HEK293 (cell line): ENCODE data around the gene RPRM.

Experiments
- CTCF ChIA-PET: fragments of 350-600 bp; formaldehyde crosslinking; extraction: SDS; loops from one replicate; lab custom pipeline; 2021; ENCODE audit warnings: antibody characterized with exemption; lab: Yijun Ruan, JAX
- POLR2A ChIA-PET: fragments of 300-600 bp; formaldehyde crosslinking; extraction: SDS; loops from one replicate; lab custom pipeline; 2020; ENCODE audit warnings: antibody characterized with exemption, inconsistent platforms; lab: Yijun Ruan, JAX
- H3K27ac ChIP-seq: fragments of 200-500 bp; sonication (Bioruptor generic); 2 replicates; pipeline ENCODE4 v1.5.1; 2014; ENCODE audit warnings: low read depth, low read length, control low read depth, inconsistent platforms; ENCODE audit errors: extremely low read depth
- H3K36me3 ChIP-seq, 2 experiments: fragments of 200-500 bp in 1 of 2; sonication (Bioruptor generic) in 1 of 2; 1 replicate in 1 of 2; 2 replicates in 1 of 2; pipeline ENCODE4 v1.5.1; 2014 to 2017; ENCODE audit warnings: inconsistent platforms in 2 of 2, low read length in 2 of 2; ENCODE audit not compliant: control insufficient read depth in 2 of 2, insufficient read depth in 1 of 2
- H3K4me1 ChIP-seq: fragments of 200-500 bp; sonication (Bioruptor generic); 2 replicates; pipeline ENCODE4 v1.5.1; 2014; ENCODE audit warnings: mild to moderate bottlenecking, low read length, inconsistent platforms; ENCODE audit not compliant: control insufficient read depth, insufficient read depth
- H3K4me3 ChIP-seq: 2 replicates; pipeline ENCODE4 v1.5.1; 2011; ENCODE audit warnings: low read depth, mild to moderate bottlenecking, control low read depth, low read length, moderate library complexity
- H3K9me3 ChIP-seq: fragments of 200-500 bp; sonication (Bioruptor generic); 2 replicates; pipeline ENCODE4 v1.5.1; 2014; ENCODE audit warnings: low read depth, low read length, inconsistent platforms; ENCODE audit not compliant: control insufficient read depth, insufficient read depth
- SALL2 ChIP-seq: fragments of 450-650 bp; formaldehyde crosslinking; IDR thresholded peaks from 2 replicates; pipeline ENCODE4 v1.5.0; 2017; ENCODE audit warnings: missing biosample characterization, mild to moderate bottlenecking, missing genetic modification characterization, borderline replicate concordance
- SP2 ChIP-seq: fragments of 450-650 bp; formaldehyde crosslinking; IDR thresholded peaks from 2 replicates; pipeline ENCODE4 v1.5.1; 2016; ENCODE audit warnings: missing biosample characterization, missing genetic modification characterization
- SP3 ChIP-seq: fragments of 450-650 bp; formaldehyde crosslinking; IDR thresholded peaks from 2 replicates; pipeline ENCODE4 v1.5.1; 2016; ENCODE audit warnings: missing biosample characterization, missing genetic modification characterization
- ZBTB20 ChIP-seq: fragments of 450-650 bp; formaldehyde crosslinking; IDR thresholded peaks from 2 replicates; pipeline ENCODE4 v1.5.1; 2016; ENCODE audit warnings: missing biosample characterization, missing genetic modification characterization
- ZBTB7A ChIP-seq: fragments of 450-650 bp; formaldehyde crosslinking; IDR thresholded peaks from 2 replicates; pipeline ENCODE4 v1.5.1; 2016; ENCODE audit warnings: low read depth, missing biosample characterization, missing genetic modification characterization
- ZNF138 ChIP-seq: fragments of 450-650 bp; formaldehyde crosslinking; IDR thresholded peaks from 2 replicates; pipeline ENCODE4 v1.5.1; 2016; ENCODE audit warnings: missing biosample characterization, missing genetic modification characterization, borderline replicate concordance
- ZNF211 ChIP-seq: fragments of 450-650 bp; formaldehyde crosslinking; IDR thresholded peaks from 2 replicates; pipeline ENCODE4 v1.5.1; 2016; ENCODE audit warnings: low read depth, missing biosample characterization, missing genetic modification characterization
- ZNF24 ChIP-seq: fragments of 450-650 bp; formaldehyde crosslinking; IDR thresholded peaks from 2 replicates; pipeline ENCODE4 v1.5.1; 2016; ENCODE audit warnings: missing biosample characterization, missing genetic modification characterization
- ZNF530 ChIP-seq: fragments of 450-650 bp; formaldehyde crosslinking; IDR thresholded peaks from 2 replicates; pipeline ENCODE4 v1.5.1; 2016; ENCODE audit warnings: low read depth, missing biosample characterization, missing genetic modification characterization
- ZNF548 ChIP-seq: fragments of 450-650 bp; formaldehyde crosslinking; IDR thresholded peaks from 2 replicates; pipeline ENCODE4 v1.5.1; 2016; ENCODE audit warnings: missing biosample characterization, missing genetic modification characterization
- ZNF549 ChIP-seq: fragments of 450-650 bp; IDR thresholded peaks from 2 replicates; pipeline ENCODE4 v1.5.1; 2018; ENCODE audit warnings: missing biosample characterization, missing genetic modification characterization, mild to moderate bottlenecking, inconsistent platforms, moderate library complexity
- ZNF561 ChIP-seq: fragments of 450-650 bp; IDR thresholded peaks from 2 replicates; pipeline ENCODE4 v1.5.1; 2018; ENCODE audit warnings: missing biosample characterization, missing genetic modification characterization, borderline replicate concordance
- ZNF623 ChIP-seq: fragments of 450-650 bp; formaldehyde crosslinking; IDR thresholded peaks from 2 replicates; pipeline ENCODE4 v1.5.1; 2016; ENCODE audit warnings: missing biosample characterization, missing genetic modification characterization
- ZXDB ChIP-seq: fragments of 450-650 bp; formaldehyde crosslinking; IDR thresholded peaks from 2 replicates; pipeline ENCODE4 v1.5.1; 2016; ENCODE audit warnings: missing biosample characterization, missing genetic modification characterization
- TF ChIP-seq, protein P1 (sequence below): fragments of 450-650 bp; formaldehyde crosslinking; IDR thresholded peaks from 2 replicates; pipeline ENCODE4; 2016; ENCODE audit warnings: missing biosample characterization, missing genetic modification characterization
- TF ChIP-seq, protein P2 (sequence below): fragments of 450-650 bp; formaldehyde crosslinking; IDR thresholded peaks from 2 replicates; pipeline ENCODE4 v1.5.1; 2016; ENCODE audit warnings: missing biosample characterization, missing genetic modification characterization
- TF ChIP-seq, protein P3 (sequence below): fragments of 450-650 bp; IDR thresholded peaks from 2 replicates; pipeline ENCODE4 v1.5.1; 2018; ENCODE audit warnings: missing biosample characterization, mild to moderate bottlenecking, missing genetic modification characterization
- TF ChIP-seq, protein P4 (sequence below): fragments of 450-650 bp; formaldehyde crosslinking; conservative IDR thresholded peaks from 2 replicates; pipeline ENCODE4 v1.5.1; 2016; ENCODE audit warnings: low read depth, missing biosample characterization, missing genetic modification characterization
- TF ChIP-seq, protein P5 (sequence below): fragments of 450-650 bp; formaldehyde crosslinking; IDR thresholded peaks from 2 replicates; pipeline ENCODE4 v1.5.1; 2017; ENCODE audit warnings: missing biosample characterization, missing genetic modification characterization

The RPRM gene

DNA sequence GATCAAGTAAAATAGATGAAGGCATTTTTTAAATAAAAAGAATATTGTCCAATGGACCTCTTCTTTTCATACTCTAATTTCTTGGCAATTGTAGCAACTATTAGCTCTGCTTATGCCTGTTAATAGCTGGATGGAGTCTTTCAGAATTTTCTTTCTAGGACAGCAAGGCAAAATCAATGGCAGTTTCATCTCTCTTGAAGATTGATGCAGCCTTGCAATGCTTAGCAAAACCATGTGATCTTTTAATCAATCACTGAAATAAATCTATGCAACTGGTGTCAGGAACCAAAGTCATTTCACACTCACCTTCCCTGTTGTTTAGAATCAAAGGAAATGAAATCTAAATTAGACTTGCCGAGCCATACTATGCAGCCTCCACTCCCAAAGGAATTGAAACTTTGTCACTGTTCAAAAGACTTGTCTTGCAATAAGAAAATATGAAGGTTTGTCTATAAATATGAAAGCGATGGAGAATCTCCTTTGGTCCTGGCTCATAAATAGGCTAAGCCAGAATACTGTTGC lies 16.2 kb downstream of the RPRM start:
- H3K9me3 ChIP-seq: no peaks in the 10 kb centered on the region
- CTCF ChIA-PET: interaction anchor here (0.6 to 1.5 kb wide), 3 partner anchors 15 to 609 kb away, joined by 3 to 4 read pairs (median 4); partner anchors contain the start of gene RPRM
- POLR2A ChIA-PET: no interaction called here
- TF ChIP-seq ZNF24 (tag by site-specific recombination): no peak
- no peak for TF ChIP-seq ZNF548 (tag by site-specific recombination)
- TF ChIP-seq, protein P1, sequence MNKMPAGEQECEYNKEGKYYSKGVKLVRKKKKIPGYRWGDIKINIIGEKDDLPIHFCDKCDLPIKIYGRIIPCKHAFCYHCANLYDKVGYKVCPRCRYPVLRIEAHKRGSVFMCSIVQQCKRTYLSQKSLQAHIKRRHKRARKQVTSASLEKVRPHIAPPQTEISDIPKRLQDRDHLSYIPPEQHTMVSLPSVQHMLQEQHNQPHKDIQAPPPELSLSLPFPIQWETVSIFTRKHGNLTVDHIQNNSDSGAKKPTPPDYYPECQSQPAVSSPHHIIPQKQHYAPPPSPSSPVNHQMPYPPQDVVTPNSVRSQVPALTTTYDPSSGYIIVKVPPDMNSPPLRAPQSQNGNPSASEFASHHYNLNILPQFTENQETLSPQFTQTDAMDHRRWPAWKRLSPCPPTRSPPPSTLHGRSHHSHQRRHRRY (tag by site-specific recombination): no peak
- no peak overlapping the region for H3K4me3 ChIP-seq
- H3K4me1 ChIP-seq: peaks cover 13% of the 10 kb centered on the region
- no peaks in the 10 kb centered on the region for H3K36me3 ChIP-seq
- H3K27ac ChIP-seq: no peak overlapping the region

DNA sequence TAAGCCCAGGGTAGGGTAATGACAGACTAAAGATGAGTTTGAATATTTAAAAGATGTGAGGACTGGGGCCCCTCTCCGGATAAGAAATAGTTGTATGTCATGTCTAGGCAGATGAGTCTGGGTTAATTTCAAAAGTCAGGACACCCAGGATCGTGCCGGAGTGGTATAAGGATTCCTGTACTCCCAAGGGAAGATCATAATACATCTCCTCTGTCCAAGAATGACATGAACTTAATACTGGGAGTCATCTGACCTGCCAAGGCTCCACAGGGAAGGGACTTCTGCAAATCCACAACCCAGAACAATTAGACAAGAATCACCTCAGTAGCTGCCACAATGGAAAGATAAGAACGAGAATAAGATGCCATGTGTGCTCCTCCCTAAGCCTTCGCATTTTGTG lies 17.1 kb downstream of the RPRM start:
- ChIA-PET CTCF (interaction anchor here (0.7 to 1.5 kb wide), 2 partner anchors 15 to 17 kb away, joined by 3 to 4 read pairs; partner anchors contain the start of gene RPRM), POLR2A (no interaction called here)

More for the DNA sequence above, 17.1 kb downstream of the RPRM start:
- no peaks in the 10 kb centered on the region for H3K36me3 ChIP-seq
- peaks cover 13% of the 10 kb centered on the region for H3K4me1 ChIP-seq
- H3K9me3 ChIP-seq: no peaks in the 10 kb centered on the region
- no peak for TF ChIP-seq SP2 (tag by site-specific recombination)
- TF ChIP-seq ZBTB7A: no peak
- TF ChIP-seq SP3 (tag by site-specific recombination): no peak
- TF ChIP-seq, protein P2, sequence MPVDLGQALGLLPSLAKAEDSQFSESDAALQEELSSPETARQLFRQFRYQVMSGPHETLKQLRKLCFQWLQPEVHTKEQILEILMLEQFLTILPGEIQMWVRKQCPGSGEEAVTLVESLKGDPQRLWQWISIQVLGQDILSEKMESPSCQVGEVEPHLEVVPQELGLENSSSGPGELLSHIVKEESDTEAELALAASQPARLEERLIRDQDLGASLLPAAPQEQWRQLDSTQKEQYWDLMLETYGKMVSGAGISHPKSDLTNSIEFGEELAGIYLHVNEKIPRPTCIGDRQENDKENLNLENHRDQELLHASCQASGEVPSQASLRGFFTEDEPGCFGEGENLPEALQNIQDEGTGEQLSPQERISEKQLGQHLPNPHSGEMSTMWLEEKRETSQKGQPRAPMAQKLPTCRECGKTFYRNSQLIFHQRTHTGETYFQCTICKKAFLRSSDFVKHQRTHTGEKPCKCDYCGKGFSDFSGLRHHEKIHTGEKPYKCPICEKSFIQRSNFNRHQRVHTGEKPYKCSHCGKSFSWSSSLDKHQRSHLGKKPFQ: no peak
- no peak for TF ChIP-seq ZBTB20 (tag by site-specific recombination)
- TF ChIP-seq ZNF561: no peak
- TF ChIP-seq, protein P3, sequence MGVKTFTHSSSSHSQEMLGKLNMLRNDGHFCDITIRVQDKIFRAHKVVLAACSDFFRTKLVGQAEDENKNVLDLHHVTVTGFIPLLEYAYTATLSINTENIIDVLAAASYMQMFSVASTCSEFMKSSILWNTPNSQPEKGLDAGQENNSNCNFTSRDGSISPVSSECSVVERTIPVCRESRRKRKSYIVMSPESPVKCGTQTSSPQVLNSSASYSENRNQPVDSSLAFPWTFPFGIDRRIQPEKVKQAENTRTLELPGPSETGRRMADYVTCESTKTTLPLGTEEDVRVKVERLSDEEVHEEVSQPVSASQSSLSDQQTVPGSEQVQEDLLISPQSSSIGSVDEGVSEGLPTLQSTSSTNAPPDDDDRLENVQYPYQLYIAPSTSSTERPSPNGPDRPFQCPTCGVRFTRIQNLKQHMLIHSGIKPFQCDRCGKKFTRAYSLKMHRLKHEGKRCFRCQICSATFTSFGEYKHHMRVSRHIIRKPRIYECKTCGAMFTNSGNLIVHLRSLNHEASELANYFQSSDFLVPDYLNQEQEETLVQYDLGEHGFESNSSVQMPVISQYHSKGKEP: no peak
- TF ChIP-seq ZNF623 (tag by site-specific recombination): no peak
- TF ChIP-seq, protein P4, sequence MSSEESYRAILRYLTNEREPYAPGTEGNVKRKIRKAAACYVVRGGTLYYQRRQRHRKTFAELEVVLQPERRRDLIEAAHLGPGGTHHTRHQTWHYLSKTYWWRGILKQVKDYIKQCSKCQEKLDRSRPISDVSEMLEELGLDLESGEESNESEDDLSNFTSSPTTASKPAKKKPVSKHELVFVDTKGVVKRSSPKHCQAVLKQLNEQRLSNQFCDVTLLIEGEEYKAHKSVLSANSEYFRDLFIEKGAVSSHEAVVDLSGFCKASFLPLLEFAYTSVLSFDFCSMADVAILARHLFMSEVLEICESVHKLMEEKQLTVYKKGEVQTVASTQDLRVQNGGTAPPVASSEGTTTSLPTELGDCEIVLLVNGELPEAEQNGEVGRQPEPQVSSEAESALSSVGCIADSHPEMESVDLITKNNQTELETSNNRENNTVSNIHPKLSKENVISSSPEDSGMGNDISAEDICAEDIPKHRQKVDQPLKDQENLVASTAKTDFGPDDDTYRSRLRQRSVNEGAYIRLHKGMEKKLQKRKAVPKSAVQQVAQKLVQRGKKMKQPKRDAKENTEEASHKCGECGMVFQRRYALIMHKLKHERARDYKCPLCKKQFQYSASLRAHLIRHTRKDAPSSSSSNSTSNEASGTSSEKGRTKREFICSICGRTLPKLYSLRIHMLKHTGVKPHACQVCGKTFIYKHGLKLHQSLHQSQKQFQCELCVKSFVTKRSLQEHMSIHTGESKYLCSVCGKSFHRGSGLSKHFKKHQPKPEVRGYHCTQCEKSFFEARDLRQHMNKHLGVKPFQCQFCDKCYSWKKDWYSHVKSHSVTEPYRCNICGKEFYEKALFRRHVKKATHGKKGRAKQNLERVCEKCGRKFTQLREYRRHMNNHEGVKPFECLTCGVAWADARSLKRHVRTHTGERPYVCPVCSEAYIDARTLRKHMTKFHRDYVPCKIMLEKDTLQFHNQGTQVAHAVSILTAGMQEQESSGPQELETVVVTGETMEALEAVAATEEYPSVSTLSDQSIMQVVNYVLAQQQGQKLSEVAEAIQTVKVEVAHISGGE (tag by site-specific recombination): no peak
- TF ChIP-seq, protein P5, sequence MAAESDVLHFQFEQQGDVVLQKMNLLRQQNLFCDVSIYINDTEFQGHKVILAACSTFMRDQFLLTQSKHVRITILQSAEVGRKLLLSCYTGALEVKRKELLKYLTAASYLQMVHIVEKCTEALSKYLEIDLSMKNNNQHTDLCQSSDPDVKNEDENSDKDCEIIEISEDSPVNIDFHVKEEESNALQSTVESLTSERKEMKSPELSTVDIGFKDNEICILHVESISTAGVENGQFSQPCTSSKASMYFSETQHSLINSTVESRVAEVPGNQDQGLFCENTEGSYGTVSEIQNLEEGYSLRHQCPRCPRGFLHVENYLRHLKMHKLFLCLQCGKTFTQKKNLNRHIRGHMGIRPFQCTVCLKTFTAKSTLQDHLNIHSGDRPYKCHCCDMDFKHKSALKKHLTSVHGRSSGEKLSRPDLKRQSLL (tag by site-specific recombination): no peak
- no peak for TF ChIP-seq ZXDB (tag by site-specific recombination)
- TF ChIP-seq ZNF530 (tag by site-specific recombination): no peak
- no peak for TF ChIP-seq ZNF211 (tag by site-specific recombination)
- TF ChIP-seq SALL2 (tag by site-specific recombination): no peak
- TF ChIP-seq ZNF138 (tag by site-specific recombination): no peak
- no peak for TF ChIP-seq ZNF549
- no peak overlapping the region for H3K27ac ChIP-seq
- no peak overlapping the region for H3K4me3 ChIP-seq
